GM23338 (cell line): ENCODE data around the gene TTLL5. TPM values are rescaled to one million over a fixed set of nuclear protein-coding genes. Genes with fewer than 3 reads are reported as not detected.

Experiments
- ATAC-seq: fragments of 200-7000 bp; cut with Tn5 transposase; 3 replicates; pipeline ENCODE4 v1.9.1; 2020
- DNase-seq: peaks from one replicate; pipeline ENCODE4 v3.0.0-alpha.2; 2015; ENCODE audit warnings: low spot score
- H2AFZ ChIP-seq: fragments of 200-600 bp; sonication (generic); 2 replicates; pipeline ENCODE4 v1.8.0; 2016; ENCODE audit warnings: antibody characterized with exemption, mild to moderate bottlenecking, moderate library complexity
- H3F3A ChIP-seq: fragments of 200-600 bp; sonication (generic); replicated peaks from 2 replicates; pipeline ENCODE4 v1.8.0; 2017; ENCODE audit warnings: antibody characterized with exemption, mixed run types, low read depth
- H3K27ac ChIP-seq: fragments of 200-600 bp; sonication (generic); 2 replicates; pipeline ENCODE4 v1.6.1; 2016; ENCODE audit warnings: low read depth
- H3K27me3 ChIP-seq: fragments of 200-600 bp; sonication (generic); 2 replicates; pipeline ENCODE4 v1.8.0; 2016; ENCODE audit warnings: mild to moderate bottlenecking, mixed run types, moderate library complexity; ENCODE audit not compliant: insufficient read depth
- H3K36me3 ChIP-seq: fragments of 200-600 bp; sonication (generic); 2 replicates; pipeline ENCODE4 v1.8.0; 2016; ENCODE audit warnings: mild to moderate bottlenecking; ENCODE audit not compliant: insufficient read depth
- H3K4me1 ChIP-seq: fragments of 200-600 bp; sonication (generic); 2 replicates; pipeline ENCODE4 v1.8.0; 2016; ENCODE audit warnings: mild to moderate bottlenecking, moderate library complexity; ENCODE audit not compliant: insufficient read depth
- H3K4me2 ChIP-seq: fragments of 200-600 bp; sonication (generic); 2 replicates; pipeline ENCODE4 v1.7.1; 2017; ENCODE audit warnings: mixed run types
- H3K4me3 ChIP-seq: fragments of 200-600 bp; sonication (generic); 2 replicates; pipeline ENCODE4 v1.6.1; 2016; ENCODE audit warnings: mixed run types
- H3K79me2 ChIP-seq: fragments of 200-600 bp; sonication (generic); replicated peaks from 2 replicates; pipeline ENCODE4 v1.8.0; 2017; ENCODE audit warnings: mild to moderate bottlenecking; ENCODE audit not compliant: insufficient read depth
- H3K9me2 ChIP-seq: fragments of 200-600 bp; sonication (generic); 2 replicates; pipeline ENCODE4 v1.8.0; 2017; ENCODE audit not compliant: insufficient read depth
- H4K20me1 ChIP-seq: fragments of 200-600 bp; sonication (generic); replicated peaks from 2 replicates; pipeline ENCODE4 v1.8.0; 2017; ENCODE audit warnings: mild to moderate bottlenecking; ENCODE audit not compliant: insufficient read depth
- H3K27ac Mint-ChIP-seq: 2 replicates; pipeline ENCODE4 v1.8.0; 2020; ENCODE audit warnings: inconsistent platforms, mild to moderate bottlenecking, moderate library complexity, mixed read lengths
- H3K27me3 Mint-ChIP-seq: 3 replicates; pipeline ENCODE4 v1.8.0; 2022; ENCODE audit warnings: low read depth, mild to moderate bottlenecking, moderate library complexity, mixed read lengths, inconsistent platforms; ENCODE audit not compliant: insufficient read depth, poor library complexity
- H3K36me3 Mint-ChIP-seq: 3 replicates; pipeline ENCODE4 v1.8.0; 2021; ENCODE audit warnings: low read depth, mild to moderate bottlenecking, inconsistent platforms, moderate library complexity, mixed read lengths
- H3K4me1 Mint-ChIP-seq: 3 replicates; pipeline ENCODE4 v1.8.0; 2020; ENCODE audit warnings: mild to moderate bottlenecking, inconsistent platforms, mixed read lengths
- H3K4me3 Mint-ChIP-seq: 3 replicates; pipeline ENCODE4 v1.8.0; 2021; ENCODE audit warnings: moderate library complexity, mild to moderate bottlenecking, inconsistent platforms, mixed read lengths
- H3K9me3 Mint-ChIP-seq: 3 replicates; pipeline ENCODE4 v1.8.0; 2020; ENCODE audit warnings: moderate library complexity, mild to moderate bottlenecking, inconsistent platforms, mixed read lengths
- CREB1 ChIP-seq: fragments of 250-450 bp; sonication (Bioruptor Pico); IDR thresholded peaks from 2 replicates; pipeline ENCODE4 v1.5.0; 2020; ENCODE audit warnings: low read depth, mild to moderate bottlenecking, moderate library complexity
- ETS1 ChIP-seq: IDR thresholded peaks from 2 replicates; pipeline ENCODE4 v1.6.1; 2016; ENCODE audit warnings: antibody characterized with exemption
- EZH2 ChIP-seq: fragments of 200-600 bp; sonication (generic); IDR thresholded peaks from one replicate; pipeline ENCODE4 v1.8.0; 2017; ENCODE audit warnings: antibody characterized with exemption, mild to moderate bottlenecking, low read depth; ENCODE audit not compliant: unreplicated experiment
- EZH2phosphoT487 ChIP-seq: fragments of 200-600 bp; sonication (generic); IDR thresholded peaks from one replicate; pipeline ENCODE4 v1.8.1; 2018; ENCODE audit warnings: antibody characterized with exemption; ENCODE audit not compliant: unreplicated experiment
- JUNB ChIP-seq: IDR thresholded peaks from one replicate; pipeline ENCODE4 v1.6.1; 2016; ENCODE audit warnings: antibody characterized with exemption; ENCODE audit not compliant: unreplicated experiment
- NANOG ChIP-seq: IDR thresholded peaks from 2 replicates; pipeline ENCODE4 v1.6.1; 2016; ENCODE audit warnings: antibody characterized with exemption, borderline replicate concordance
- POLR2AphosphoS5 ChIP-seq: IDR thresholded peaks from 2 replicates; pipeline ENCODE4 v1.6.1; 2016; ENCODE audit warnings: antibody characterized with exemption, low read depth
- REST ChIP-seq: IDR thresholded peaks from one replicate; pipeline ENCODE4 v1.6.1; 2018; ENCODE audit warnings: antibody characterized with exemption; ENCODE audit not compliant: unreplicated experiment
- STAT1 ChIP-seq: IDR thresholded peaks from one replicate; pipeline ENCODE4 v1.6.1; 2016; ENCODE audit warnings: antibody characterized with exemption; ENCODE audit not compliant: unreplicated experiment
- ZNF114 ChIP-seq: fragments of 250-450 bp; sonication (Bioruptor Pico); IDR thresholded peaks from 2 replicates; pipeline ENCODE4 v1.5.0; 2020; ENCODE audit warnings: mild to moderate bottlenecking, moderate library complexity
- ZNF331 ChIP-seq: fragments of 250-450 bp; sonication (Bioruptor Pico); IDR thresholded peaks from 2 replicates; pipeline ENCODE4 v1.5.0; 2020; ENCODE audit warnings: low read depth, mild to moderate bottlenecking, moderate library complexity
- polyA plus RNA-seq: library from polyadenylated mRNA; unstranded; fragments of >200 nt; fragmentation: Nextera tagmentation; extraction: Ambion mirVana; gene quantifications from 2 replicates; pipeline ENCODE4 v1.2.1, GENCODE V29; 2016
- total RNA-seq: library from RNA; depleted of rRNA; stranded (reverse); fragments of >200 nt; shearing (Covaris generic); gene quantifications from 2 replicates; pipeline ENCODE4 v1.2.3, GENCODE V29; 2014
- TF ChIP-seq, protein P1 (sequence below): fragments of 250-450 bp; sonication (Bioruptor Pico); IDR thresholded peaks from 2 replicates; pipeline ENCODE4 v1.5.0; 2020; ENCODE audit warnings: mild to moderate bottlenecking, moderate library complexity
- TF ChIP-seq, protein P2 (sequence below), 2 experiments: fragments of 200-600 bp in 1 of 2; sonication (generic) in 1 of 2; conservative IDR thresholded peaks; 2 replicates each; pipeline versions ENCODE4 v1.5.1 to v1.6.1; 2016 to 2017; ENCODE audit warnings: antibody characterized with exemption in 2 of 2, low read depth in 2 of 2, mild to moderate bottlenecking in 2 of 2, moderate library complexity in 1 of 2

Gene TTLL5
- total and polyA plus RNA-seq, 2 experiments from 2014 or later: 33.5 to 35.4 TPM

GRCh38 chr14:75987201-75987970, 326.3 kb downstream of the TTLL5 start:
- H3K4me2 ChIP-seq: no peak overlapping the region
- TF ChIP-seq ETS1 (no peak), POLR2AphosphoS5 (no peak), STAT1 (no peak), REST (no peak), NANOG (no peak), EZH2phosphoT487 (no peak), ZNF331 (CRISPR knock-in tag) (no peak), CREB1 (CRISPR knock-in tag) (no peak), EZH2 (no peak), JUNB (no peak), ZNF114 (CRISPR knock-in tag) (no peak)
- TF ChIP-seq, protein P1, sequence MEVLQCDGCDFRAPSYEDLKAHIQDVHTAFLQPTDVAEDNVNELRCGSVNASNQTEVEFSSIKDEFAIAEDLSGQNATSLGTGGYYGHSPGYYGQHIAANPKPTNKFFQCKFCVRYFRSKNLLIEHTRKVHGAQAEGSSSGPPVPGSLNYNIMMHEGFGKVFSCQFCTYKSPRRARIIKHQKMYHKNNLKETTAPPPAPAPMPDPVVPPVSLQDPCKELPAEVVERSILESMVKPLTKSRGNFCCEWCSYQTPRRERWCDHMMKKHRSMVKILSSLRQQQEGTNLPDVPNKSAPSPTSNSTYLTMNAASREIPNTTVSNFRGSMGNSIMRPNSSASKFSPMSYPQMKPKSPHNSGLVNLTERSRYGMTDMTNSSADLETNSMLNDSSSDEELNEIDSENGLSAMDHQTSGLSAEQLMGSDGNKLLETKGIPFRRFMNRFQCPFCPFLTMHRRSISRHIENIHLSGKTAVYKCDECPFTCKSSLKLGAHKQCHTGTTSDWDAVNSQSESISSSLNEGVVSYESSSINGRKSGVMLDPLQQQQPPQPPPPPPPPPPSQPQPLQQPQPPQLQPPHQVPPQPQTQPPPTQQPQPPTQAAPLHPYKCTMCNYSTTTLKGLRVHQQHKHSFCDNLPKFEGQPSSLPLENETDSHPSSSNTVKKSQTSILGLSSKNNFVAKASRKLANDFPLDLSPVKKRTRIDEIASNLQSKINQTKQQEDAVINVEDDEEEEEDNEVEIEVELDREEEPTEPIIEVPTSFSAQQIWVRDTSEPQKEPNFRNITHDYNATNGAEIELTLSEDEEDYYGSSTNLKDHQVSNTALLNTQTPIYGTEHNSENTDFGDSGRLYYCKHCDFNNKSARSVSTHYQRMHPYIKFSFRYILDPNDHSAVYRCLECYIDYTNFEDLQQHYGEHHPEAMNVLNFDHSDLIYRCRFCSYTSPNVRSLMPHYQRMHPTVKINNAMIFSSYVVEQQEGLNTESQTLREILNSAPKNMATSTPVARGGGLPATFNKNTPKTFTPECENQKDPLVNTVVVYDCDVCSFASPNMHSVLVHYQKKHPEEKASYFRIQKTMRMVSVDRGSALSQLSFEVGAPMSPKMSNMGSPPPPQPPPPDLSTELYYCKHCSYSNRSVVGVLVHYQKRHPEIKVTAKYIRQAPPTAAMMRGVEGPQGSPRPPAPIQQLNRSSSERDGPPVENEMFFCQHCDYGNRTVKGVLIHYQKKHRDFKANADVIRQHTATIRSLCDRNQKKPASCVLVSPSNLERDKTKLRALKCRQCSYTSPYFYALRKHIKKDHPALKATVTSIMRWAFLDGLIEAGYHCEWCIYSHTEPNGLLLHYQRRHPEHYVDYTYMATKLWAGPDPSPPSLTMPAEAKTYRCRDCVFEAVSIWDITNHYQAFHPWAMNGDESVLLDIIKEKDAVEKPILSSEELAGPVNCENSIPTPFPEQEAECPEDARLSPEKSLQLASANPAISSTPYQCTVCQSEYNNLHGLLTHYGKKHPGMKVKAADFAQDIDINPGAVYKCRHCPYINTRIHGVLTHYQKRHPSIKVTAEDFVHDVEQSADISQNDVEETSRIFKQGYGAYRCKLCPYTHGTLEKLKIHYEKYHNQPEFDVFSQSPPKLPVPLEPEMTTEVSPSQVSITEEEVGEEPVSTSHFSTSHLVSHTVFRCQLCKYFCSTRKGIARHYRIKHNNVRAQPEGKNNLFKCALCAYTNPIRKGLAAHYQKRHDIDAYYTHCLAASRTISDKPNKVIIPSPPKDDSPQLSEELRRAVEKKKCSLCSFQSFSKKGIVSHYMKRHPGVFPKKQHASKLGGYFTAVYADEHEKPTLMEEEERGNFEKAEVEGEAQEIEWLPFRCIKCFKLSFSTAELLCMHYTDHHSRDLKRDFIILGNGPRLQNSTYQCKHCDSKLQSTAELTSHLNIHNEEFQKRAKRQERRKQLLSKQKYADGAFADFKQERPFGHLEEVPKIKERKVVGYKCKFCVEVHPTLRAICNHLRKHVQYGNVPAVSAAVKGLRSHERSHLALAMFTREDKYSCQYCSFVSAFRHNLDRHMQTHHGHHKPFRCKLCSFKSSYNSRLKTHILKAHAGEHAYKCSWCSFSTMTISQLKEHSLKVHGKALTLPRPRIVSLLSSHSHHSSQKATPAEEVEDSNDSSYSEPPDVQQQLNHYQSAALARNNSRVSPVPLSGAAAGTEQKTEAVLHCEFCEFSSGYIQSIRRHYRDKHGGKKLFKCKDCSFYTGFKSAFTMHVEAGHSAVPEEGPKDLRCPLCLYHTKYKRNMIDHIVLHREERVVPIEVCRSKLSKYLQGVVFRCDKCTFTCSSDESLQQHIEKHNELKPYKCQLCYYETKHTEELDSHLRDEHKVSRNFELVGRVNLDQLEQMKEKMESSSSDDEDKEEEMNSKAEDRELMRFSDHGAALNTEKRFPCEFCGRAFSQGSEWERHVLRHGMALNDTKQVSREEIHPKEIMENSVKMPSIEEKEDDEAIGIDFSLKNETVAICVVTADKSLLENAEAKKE (CRISPR knock-in tag): no peak
- TF ChIP-seq, protein P2, sequence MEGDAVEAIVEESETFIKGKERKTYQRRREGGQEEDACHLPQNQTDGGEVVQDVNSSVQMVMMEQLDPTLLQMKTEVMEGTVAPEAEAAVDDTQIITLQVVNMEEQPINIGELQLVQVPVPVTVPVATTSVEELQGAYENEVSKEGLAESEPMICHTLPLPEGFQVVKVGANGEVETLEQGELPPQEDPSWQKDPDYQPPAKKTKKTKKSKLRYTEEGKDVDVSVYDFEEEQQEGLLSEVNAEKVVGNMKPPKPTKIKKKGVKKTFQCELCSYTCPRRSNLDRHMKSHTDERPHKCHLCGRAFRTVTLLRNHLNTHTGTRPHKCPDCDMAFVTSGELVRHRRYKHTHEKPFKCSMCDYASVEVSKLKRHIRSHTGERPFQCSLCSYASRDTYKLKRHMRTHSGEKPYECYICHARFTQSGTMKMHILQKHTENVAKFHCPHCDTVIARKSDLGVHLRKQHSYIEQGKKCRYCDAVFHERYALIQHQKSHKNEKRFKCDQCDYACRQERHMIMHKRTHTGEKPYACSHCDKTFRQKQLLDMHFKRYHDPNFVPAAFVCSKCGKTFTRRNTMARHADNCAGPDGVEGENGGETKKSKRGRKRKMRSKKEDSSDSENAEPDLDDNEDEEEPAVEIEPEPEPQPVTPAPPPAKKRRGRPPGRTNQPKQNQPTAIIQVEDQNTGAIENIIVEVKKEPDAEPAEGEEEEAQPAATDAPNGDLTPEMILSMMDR (conservative IDR thresholded peaks at IDR 0.05; ENCODE audit: low read depth in 2 of 2): no peak
- Mint-ChIP-seq H3K27me3 (peaks cover 15% of the 10 kb centered on the region), H3K36me3 (no peaks in the 10 kb centered on the region), H3K27ac (no peak overlapping the region), H3K4me1 (peaks cover 9% of the 10 kb centered on the region), H3K9me3 (no peaks in the 10 kb centered on the region), H3K4me3 (no peak overlapping the region)
- H3K4me3 ChIP-seq: no peak overlapping the region
- peaks cover 11% of the 10 kb centered on the region; the same call in 1 of the 2 replicates for H3K79me2 ChIP-seq
- no peak overlapping the region for H2AFZ ChIP-seq
- DNase-seq (no peak), ATAC-seq (no peak)
- H3K4me1 ChIP-seq: peaks cover 11% of the 10 kb centered on the region; the same call in 1 of the 2 replicates
- no peaks in the 10 kb centered on the region for H3K36me3 ChIP-seq
- 0 out of 2 replicates have a peak, but pooled peaks cover 2% of the 10 kb centered on the region for H3F3A ChIP-seq
- H3K27ac ChIP-seq: no peak overlapping the region
- peaks cover 24% of the 10 kb centered on the region for H3K27me3 ChIP-seq
- H4K20me1 ChIP-seq: no peaks in the 10 kb centered on the region; the same call in none of the 2 replicates
- no peaks in the 10 kb centered on the region for H3K9me2 ChIP-seq
